NB4 (cell line): ENCODE measurements around the gene LCTL.

Experiments
- DNase-seq: peaks from one replicate; pipeline ENCODE4 v3.0.0; 2010; ENCODE audit warnings: low read depth
- H3K4me3 ChIP-seq: one replicate; pipeline ENCODE4 v1.5.1; 2011; ENCODE audit warnings: mild to moderate bottlenecking, low read depth, low read length, moderate library complexity
- CTCF ChIP-seq: IDR thresholded peaks from one replicate; pipeline ENCODE4 v1.5.1; 2012; ENCODE audit warnings: low read depth, low read length
- MAX ChIP-seq: IDR thresholded peaks from 2 replicates; pipeline ENCODE4 v1.6.1; 2011; ENCODE audit warnings: low read depth, low read length
- MYC ChIP-seq: IDR thresholded peaks from 2 replicates; pipeline ENCODE4 v1.6.1; 2011; ENCODE audit warnings: low read depth, low read length
- POLR2A ChIP-seq: IDR thresholded peaks from 2 replicates; pipeline ENCODE4 v1.6.1; 2011; ENCODE audit warnings: mild to moderate bottlenecking; ENCODE audit not compliant: insufficient read length; ENCODE audit errors: extremely low read depth

LCTL gene

DNA sequence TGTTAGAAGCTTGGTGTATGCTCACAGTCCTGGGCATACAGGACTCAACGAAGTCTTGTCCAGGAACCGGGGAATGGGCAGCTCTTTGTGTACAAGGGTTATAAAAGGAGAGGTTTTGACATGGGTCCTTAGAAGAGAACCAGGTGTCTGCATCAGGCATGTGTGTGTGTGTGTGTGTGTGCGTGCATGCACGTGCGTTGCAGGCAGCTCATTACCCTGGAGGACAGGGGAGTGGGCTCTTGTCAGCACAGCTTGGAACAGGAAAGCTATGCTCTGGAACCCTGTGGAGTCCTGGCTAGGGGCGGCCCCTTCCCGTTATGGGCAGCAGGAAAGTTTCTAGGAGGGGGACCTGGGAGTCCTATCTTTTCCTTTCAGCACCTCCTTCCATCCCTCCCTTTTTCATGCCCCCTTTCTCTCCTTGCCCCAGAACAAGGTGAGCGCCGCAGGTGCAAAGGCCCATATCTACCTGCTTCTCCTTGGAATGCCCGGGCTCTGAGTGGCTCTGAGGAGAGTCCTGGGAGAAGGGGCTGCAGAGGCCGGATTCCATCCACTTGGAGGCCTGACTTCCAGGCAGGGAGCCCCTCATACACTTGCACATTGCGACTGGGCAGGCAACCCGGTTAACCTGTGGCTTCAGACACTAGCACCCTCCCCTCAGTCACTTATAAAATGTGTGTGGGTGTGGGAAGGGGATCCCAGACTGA lies 33.9 kb upstream of the LCTL start:
- no peak for DNase-seq
- no peak overlapping the region for H3K4me3 ChIP-seq
- no peak for TF ChIP-seq MYC
- TF ChIP-seq POLR2A: no peak
- no peak for TF ChIP-seq MAX
- no peak for TF ChIP-seq CTCF

DNA sequence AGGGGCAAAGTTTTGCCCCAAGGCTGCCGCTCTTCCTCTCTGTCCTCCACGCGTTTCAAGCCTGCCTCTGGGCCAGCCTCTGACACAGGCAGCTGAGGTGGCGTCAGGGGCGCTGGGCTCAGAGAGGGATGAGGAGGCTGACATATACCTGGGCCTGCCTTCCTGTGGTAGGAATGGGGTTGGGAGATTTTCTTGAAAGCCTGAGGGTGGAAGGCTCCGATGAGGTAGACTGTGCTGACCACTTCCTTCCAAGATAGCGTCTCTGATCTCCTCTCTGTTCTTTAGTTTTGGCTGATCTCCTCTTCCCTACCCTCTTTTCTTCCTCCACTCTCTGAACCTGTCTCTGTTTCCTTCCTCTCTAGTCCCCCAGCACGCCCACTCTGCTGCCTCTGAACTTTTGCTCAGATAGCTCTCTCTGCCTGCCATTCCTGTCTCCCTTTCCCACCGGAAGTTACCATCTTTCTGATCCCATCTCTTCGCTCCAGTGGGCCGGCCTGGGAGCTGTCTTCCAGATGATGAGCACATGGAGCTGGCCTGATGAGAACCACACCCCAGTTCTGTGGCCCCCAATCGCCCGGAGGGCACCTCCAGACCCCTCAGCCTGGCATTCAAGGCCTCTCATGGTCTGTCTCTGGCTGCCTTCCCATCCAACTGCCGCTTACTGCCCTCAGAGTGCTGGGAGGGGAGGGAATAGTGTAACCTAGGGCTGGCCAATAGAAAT lies 32.5 kb upstream of the LCTL start:
- no peak for DNase-seq
- no peak overlapping the region for H3K4me3 ChIP-seq
- no peak for TF ChIP-seq CTCF
- no peak for TF ChIP-seq MYC
- TF ChIP-seq MAX: no peak
- no peak for TF ChIP-seq POLR2A

- H3K4me3 ChIP-seq: no peak overlapping the region
- TF ChIP-seq POLR2A (no peak), CTCF (no peak), MYC (no peak), MAX (no peak)
- no peak for DNase-seq
Observed at GRCh38 chr15:66595931-66596545, 30.2 kb upstream of the LCTL start.

GRCh38 chr15:66595332-66595731 lies 29.5 kb upstream of the LCTL start:
- no peak for DNase-seq

GRCh38 chr15:66594836-66595235 lies 29.0 kb upstream of the LCTL start:
- no peak overlapping the region for H3K4me3 ChIP-seq
- TF ChIP-seq MYC: no peak
- no peak for TF ChIP-seq MAX
- no peak for TF ChIP-seq POLR2A
- no peak for TF ChIP-seq CTCF
- no peak for DNase-seq

More at GRCh38 chr15:66595332-66595731, 29.5 kb upstream of the LCTL start:
- no peak overlapping the region for H3K4me3 ChIP-seq
- no peak for TF ChIP-seq CTCF
- TF ChIP-seq MYC: no peak
- no peak for TF ChIP-seq MAX
- TF ChIP-seq POLR2A: no peak
